Liver (tissue), 9 donors: ENCODE results near the gene CAPN15. TPM values are rescaled to one million over a fixed set of nuclear protein-coding genes. Genes with fewer than 3 reads are reported as not detected.

Experiments used
- DNase-seq: peaks from one replicate; pipeline ENCODE4 v3.0.0-alpha.2; 2017; ENCODE audit warnings: low spot score
- H3K27ac ChIP-seq, 2 donors: one replicate each; pipeline ENCODE4 v1.7.0; 2013; ENCODE audit warnings: inconsistent platforms in 2 of 2, low read length in 2 of 2, control low read depth in 1 of 2, low read depth in 1 of 2, mild to moderate bottlenecking in 1 of 2
- H3K27me3 ChIP-seq, 4 donors: one replicate each; pipeline versions ENCODE4 v1.6.1 to v1.7.0; 2013; ENCODE audit warnings: low read length in 3 of 4, inconsistent platforms in 1 of 4, mild to moderate bottlenecking in 1 of 4, moderate library complexity in 1 of 4; ENCODE audit not compliant: control insufficient read depth in 4 of 4, insufficient read depth in 4 of 4
- H3K36me3 ChIP-seq, 4 donors: one replicate each; pipeline versions ENCODE4 v1.6.1 to v1.7.0; 2013; ENCODE audit warnings: low read length in 3 of 4, mild to moderate bottlenecking in 3 of 4, low read depth in 1 of 4, moderate library complexity in 1 of 4; ENCODE audit not compliant: control insufficient read depth in 4 of 4, insufficient read depth in 3 of 4
- H3K4me1 ChIP-seq, 4 donors: one replicate each; pipeline versions ENCODE4 v1.6.1 to v1.7.0; 2013; ENCODE audit warnings: low read length in 3 of 4, mild to moderate bottlenecking in 3 of 4, moderate library complexity in 1 of 4; ENCODE audit not compliant: control insufficient read depth in 4 of 4, insufficient read depth in 4 of 4
- H3K4me3 ChIP-seq, 3 donors: one replicate each; pipeline versions ENCODE4 v1.6.1 to v1.7.0; 2013; ENCODE audit warnings: low read length in 3 of 3, control low read depth in 1 of 3, low read depth in 1 of 3, mild to moderate bottlenecking in 1 of 3
- H3K9ac ChIP-seq, 2 donors: one replicate each; pipeline ENCODE4 v1.7.0; 2013; ENCODE audit warnings: low read length in 2 of 2, mild to moderate bottlenecking in 2 of 2, moderate library complexity in 2 of 2, control low read depth in 1 of 2, low read depth in 1 of 2
- H3K9me3 ChIP-seq, 4 donors: one replicate each; pipeline versions ENCODE4 v1.6.1 to v1.7.0; 2013; ENCODE audit warnings: low read length in 3 of 4; ENCODE audit not compliant: control insufficient read depth in 4 of 4
- CTCF ChIP-seq: fragments of 150-350 bp; IDR thresholded peaks from 2 replicates; pipeline ENCODE4 v1.5.1; 2017; ENCODE audit warnings: improper control_type of control experiment, low read depth, low read length; ENCODE audit not compliant: missing input control
- GABPA ChIP-seq, 2 donors: IDR thresholded peaks in 1 of 2; conservative IDR thresholded peaks in 1 of 2; 2 replicates each; pipeline ENCODE4 v1.6.1; 2016; ENCODE audit warnings: antibody characterized with exemption in 2 of 2, mild to moderate bottlenecking in 1 of 2, moderate library complexity in 1 of 2
- HNF4A ChIP-seq, 2 donors: conservative IDR thresholded peaks; 2 replicates each; pipeline ENCODE4 v1.6.1; 2016; ENCODE audit warnings: antibody characterized with exemption in 2 of 2, mild to moderate bottlenecking in 2 of 2
- HNF4G ChIP-seq: IDR thresholded peaks from 2 replicates; pipeline ENCODE4 v1.6.1; 2016; ENCODE audit warnings: antibody characterized with exemption
- MAX ChIP-seq: IDR thresholded peaks from 2 replicates; pipeline ENCODE4 v1.6.1; 2016; ENCODE audit warnings: antibody characterized with exemption
- NR2F2 ChIP-seq: IDR thresholded peaks from 2 replicates; pipeline ENCODE4 v1.6.1; 2016; ENCODE audit warnings: antibody characterized with exemption
- REST ChIP-seq: IDR thresholded peaks from 2 replicates; pipeline ENCODE4 v1.6.1; 2016; ENCODE audit warnings: antibody characterized with exemption, mild to moderate bottlenecking
- RXRA ChIP-seq, 2 donors: IDR thresholded peaks; 2 replicates each; pipeline ENCODE4 v1.6.1; 2017 to 2018; ENCODE audit warnings: antibody characterized with exemption in 2 of 2, mild to moderate bottlenecking in 1 of 2
- SP1 ChIP-seq: IDR thresholded peaks from 2 replicates; pipeline ENCODE4 v1.6.1; 2018; ENCODE audit warnings: antibody characterized with exemption, mild to moderate bottlenecking
- TAF1 ChIP-seq: conservative IDR thresholded peaks from 2 replicates; pipeline ENCODE4 v1.6.1; 2016; ENCODE audit warnings: antibody characterized with exemption, mild to moderate bottlenecking
- YY1 ChIP-seq: IDR thresholded peaks from 2 replicates; pipeline ENCODE4 v1.6.1; 2016; ENCODE audit warnings: antibody characterized with exemption, mild to moderate bottlenecking
- WGBS: extraction: QIAGEN DNeasy Blood & Tissue Kit; methylation state at CpG from one replicate; pipeline ENCODE4 v1.1.7; 2013; 5-methylcytosine and 5-hydroxymethylcytosine counted together
- polyA plus RNA-seq, 2 donors: library from polyadenylated mRNA; stranded (reverse) in 1 of 2; unstranded in 1 of 2; fragments of 200-250 nt in 1 of 2; fragments of >200 nt in 1 of 2; fragmentation: Nextera tagmentation in 1 of 2; extraction: Ambion mirVana in 1 of 2; gene quantifications; one replicate each; pipeline versions ENCODE4 v1.2.1 to v1.2.3, GENCODE V29; 2013 to 2015
- total RNA-seq, 2 donors: library from RNA; depleted of rRNA; stranded (reverse); fragments of >200 nt; gene quantifications; one replicate each; pipeline ENCODE4 v1.2.3, GENCODE V29; 2014
- TF ChIP-seq, protein P1 (sequence below): IDR thresholded peaks from 2 replicates; pipeline ENCODE4 v1.6.1; 2016; ENCODE audit warnings: antibody characterized with exemption
- donor health status: healthy.
- donor health status: healthy.
- donor health status: healthy.
- donor health status: healthy.
- donor health status: healthy.

The CAPN15 gene
- total and polyA plus RNA-seq, 4 donors: 5.9 to 37.2 (median 21.6) TPM

GRCh38 chr16:552171-552570, 24.7 kb downstream of the CAPN15 start (continued):
- TF ChIP-seq CTCF (no peak), TAF1 (no peak), SP1 (no peak), MAX (no peak), YY1 (no peak), HNF4A (conservative IDR thresholded peaks at IDR 0.05) (no peak)

- Histone ChIP-seq H3K27me3 (no peaks in the 10 kb centered on the region), H3K4me3 (no peak overlapping the region), H3K4me1 (peaks cover 0 to 11% (median 7%) of the 10 kb centered on the region in 4 donors), H3K27ac (no peak overlapping the region), H3K9me3 (no peaks in the 10 kb centered on the region), H3K9ac (no peak overlapping the region), H3K36me3 (peaks cover 0 to 22% (median 11%) of the 10 kb centered on the region in 4 donors)
- no peak for TF ChIP-seq MAX
- TF ChIP-seq HNF4G: no peak
- no peak for TF ChIP-seq RXRA (IDR thresholded peaks at IDR 0.05)
- TF ChIP-seq TAF1: no peak
- WGBS: 95% methylated on average over 33 of the region's 33 CpGs
- DNase-seq: no peak
Observed at GRCh38 chr16:553601-554296, 26.2 kb downstream of the CAPN15 start.

DNA sequence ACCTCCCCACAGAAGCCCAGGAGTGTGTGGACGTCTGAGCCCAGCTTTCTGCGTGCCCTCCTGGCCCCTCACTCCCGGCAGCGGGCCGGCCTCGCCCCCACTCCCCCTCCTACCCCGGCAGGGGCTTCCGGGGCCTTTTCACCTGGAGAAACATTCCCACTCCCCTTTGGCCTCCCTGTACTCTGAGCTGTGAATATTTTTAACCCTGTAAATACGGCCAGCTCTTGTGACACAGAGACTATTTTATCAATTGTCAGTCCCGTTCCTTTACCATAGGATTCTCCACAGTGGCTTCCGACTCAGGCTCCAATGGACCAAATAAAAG, 26.7 kb downstream of the CAPN15 start:
- DNase-seq: no peak
- 85% methylated on average over 11 of the region's 11 CpGs for WGBS
- Histone ChIP-seq H3K4me3 (no peak overlapping the region), H3K27ac (no peak overlapping the region), H3K9ac (no peak overlapping the region), H3K36me3 (peaks cover 0 to 20% (median 10%) of the 10 kb centered on the region in 4 donors), H3K9me3 (no peaks in the 10 kb centered on the region), H3K4me1 (peaks cover 0 to 16% (median 8%) of the 10 kb centered on the region in 4 donors), H3K27me3 (peaks cover 0 to 3% (median 0%) of the 10 kb centered on the region in 4 donors)
- no peak for TF ChIP-seq GABPA (IDR thresholded peaks at IDR 0.05 in 1 of 2, conservative IDR thresholded peaks at IDR 0.05 in 1 of 2)
- no peak for TF ChIP-seq HNF4A (conservative IDR thresholded peaks at IDR 0.05)
- TF ChIP-seq YY1: no peak
- TF ChIP-seq, protein P1, sequence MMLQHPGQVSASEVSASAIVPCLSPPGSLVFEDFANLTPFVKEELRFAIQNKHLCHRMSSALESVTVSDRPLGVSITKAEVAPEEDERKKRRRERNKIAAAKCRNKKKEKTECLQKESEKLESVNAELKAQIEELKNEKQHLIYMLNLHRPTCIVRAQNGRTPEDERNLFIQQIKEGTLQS: no peak
- TF ChIP-seq REST: no peak
- TF ChIP-seq NR2F2: no peak
- TF ChIP-seq SP1: no peak
